B cell (primary cell): ENCODE results near the gene E2F7. TPM values are rescaled to one million over a fixed set of nuclear protein-coding genes. Genes with fewer than 3 reads are reported as not detected.

ENCODE experiments used
- ATAC-seq: fragments of 200-7000 bp; cut with Tn5 transposase; one replicate; pipeline ENCODE4 v1.10.0; 2021; ENCODE audit warnings: low read depth, mild to moderate bottlenecking, moderate number of reproducible peaks, moderate library complexity
- CTCF ChIA-PET: fragments of 350-600 bp; sonication (Branson Sonifier 250); formaldehyde crosslinking; loops from one replicate; lab custom pipeline; 2021; ENCODE audit warnings: antibody characterized with exemption, inconsistent platforms; lab: Charles Lee
- POLR2A ChIA-PET: fragments of 350-600 bp; sonication (Branson Sonifier 250); formaldehyde crosslinking; loops from one replicate; lab custom pipeline; 2021; ENCODE audit warnings: antibody characterized with exemption; lab: Charles Lee
- DNase-seq: peaks from one replicate; pipeline ENCODE4 v3.0.0; 2013
- H2AFZ ChIP-seq: 2 replicates; pipeline ENCODE4 v1.6.1; 2012; ENCODE audit warnings: mild to moderate bottlenecking, low read depth, low read length; ENCODE audit not compliant: insufficient read depth, poor library complexity, severe bottlenecking
- H3K27ac ChIP-seq, 2 donors: 1 replicate in 1 of 2; 2 replicates in 1 of 2; pipeline ENCODE4 v1.5.1; 2012 to 2013; ENCODE audit warnings: low read length in 2 of 2, mild to moderate bottlenecking in 2 of 2, moderate library complexity in 1 of 2
- H3K27me3 ChIP-seq, 4 experiments: fragments of 200-600 bp in 1 of 4; sonication (generic) in 1 of 4; replicated peaks in 1 of 4; 1 replicate in 2 of 4; 2 replicates in 2 of 4; pipeline versions ENCODE4 v1.6.1 to v1.7.0; 2013 to 2016; ENCODE audit warnings: low read length in 3 of 4, mild to moderate bottlenecking in 2 of 4, mixed read lengths in 1 of 4, moderate library complexity in 1 of 4; ENCODE audit not compliant: insufficient read depth in 4 of 4, control insufficient read depth in 3 of 4; ENCODE audit errors: control extremely low read depth in 1 of 4
- H3K36me3 ChIP-seq, 2 experiments: replicated peaks in 1 of 2; 1 replicate in 1 of 2; 2 replicates in 1 of 2; pipeline versions ENCODE4 v1.6.1 to v1.7.1; 2013; ENCODE audit warnings: low read length in 1 of 2; ENCODE audit not compliant: insufficient read depth in 2 of 2, control insufficient read depth in 1 of 2; ENCODE audit errors: control extremely low read depth in 1 of 2, extremely low read depth in 1 of 2
- H3K4me1 ChIP-seq, 2 donors: fragments of 200-600 bp in 1 of 2; sonication (generic) in 1 of 2; 1 replicate in 1 of 2; 2 replicates in 1 of 2; pipeline versions ENCODE4 v1.5.1 to v1.6.1; 2013 to 2017; ENCODE audit warnings: low read length in 2 of 2; ENCODE audit not compliant: control insufficient read depth in 2 of 2, insufficient read depth in 2 of 2
- H3K4me2 ChIP-seq: replicated peaks from 2 replicates; pipeline ENCODE3; 2012; ENCODE audit warnings: mild to moderate bottlenecking, low read depth, low read length; ENCODE audit not compliant: poor library complexity, severe bottlenecking
- H3K4me3 ChIP-seq, 5 experiments: fragments of 200-600 bp in 1 of 5; sonication (generic) in 1 of 5; 1 replicate in 3 of 5; 2 replicates in 2 of 5; pipeline versions ENCODE4 v1.5.1 to v1.7.0; 2011 to 2016; ENCODE audit warnings: low read length in 4 of 5, mild to moderate bottlenecking in 4 of 5, low read depth in 2 of 5, control low read depth in 1 of 5, moderate library complexity in 1 of 5; ENCODE audit not compliant: insufficient read depth in 1 of 5; ENCODE audit errors: control extremely low read depth in 1 of 5, extremely low read depth in 1 of 5
- H3K79me2 ChIP-seq: fragments of 200-600 bp; sonication (generic); one replicate; pipeline ENCODE4 v1.6.0; 2016; ENCODE audit warnings: low read length; ENCODE audit not compliant: control insufficient read depth, insufficient read depth
- H3K9ac ChIP-seq: fragments of 200-600 bp; sonication (generic); 2 replicates; pipeline ENCODE4 v1.6.1; 2017; ENCODE audit warnings: mild to moderate bottlenecking, low read length, moderate library complexity
- H3K9me3 ChIP-seq, 3 donors: one replicate each; pipeline versions ENCODE4 v1.6.1 to v1.7.1; 2013; ENCODE audit warnings: low read length in 2 of 3; ENCODE audit not compliant: control insufficient read depth in 2 of 3, insufficient read depth in 1 of 3; ENCODE audit errors: control extremely low read depth in 1 of 3
- H4K20me1 ChIP-seq: 2 replicates; pipeline ENCODE4 v1.6.0; 2012; ENCODE audit warnings: mild to moderate bottlenecking, low read length; ENCODE audit not compliant: insufficient read depth, control insufficient read depth, poor library complexity, severe bottlenecking
- H3K27ac Mint-ChIP-seq: one replicate; pipeline ENCODE4 v1.8.0; 2021; ENCODE audit warnings: mixed read lengths
- H3K27me3 Mint-ChIP-seq: one replicate; pipeline ENCODE4 v1.8.0; 2021; ENCODE audit warnings: mixed read lengths
- H3K4me1 Mint-ChIP-seq: one replicate; pipeline ENCODE4 v1.8.0; 2021; ENCODE audit warnings: mixed read lengths
- H3K4me3 Mint-ChIP-seq: one replicate; pipeline ENCODE4 v1.8.0; 2021; ENCODE audit warnings: mixed read lengths
- H3K9me3 Mint-ChIP-seq: one replicate; pipeline ENCODE4 v1.8.0; 2022; ENCODE audit warnings: mixed read lengths; ENCODE audit not compliant: insufficient read depth
- EZH2 ChIP-seq: IDR thresholded peaks from 2 replicates; pipeline ENCODE4 v1.6.1; 2012; ENCODE audit warnings: borderline replicate concordance, low read depth, mild to moderate bottlenecking, moderate library complexity, low read length; ENCODE audit not compliant: insufficient read depth, poor library complexity, severe bottlenecking
- WGBS: methylation state at CpG from one replicate; pipeline ENCODE4 v1.1.5; 2013; ENCODE audit warnings: missing lambda C conversion rate; ENCODE audit not compliant: insufficient coverage; 5-methylcytosine and 5-hydroxymethylcytosine counted together
- intact Hi-C: fragments of 100-400 bp; cut with micrococcal nuclease; formaldehyde crosslinking; loops from one replicate; pipeline ENCODE4 v1.10.0; 2022
- polyA plus RNA-seq: library from polyadenylated mRNA; depleted of rRNA; stranded (reverse); fragments of >200 nt; gene quantifications from 2 replicates; pipeline ENCODE4 v1.2.3, GENCODE V29; 2012
- total RNA-seq, 2 donors: library from RNA; stranded (reverse); fragments of 120-200 nt in 1 of 2; gene quantifications; 1 replicate in 1 of 2; 2 replicates in 1 of 2; pipeline versions ENCODE4 v1.2.3 to v1.2.4, GENCODE V29; 2013 to 2022
- TF ChIP-seq, protein P1 (sequence below): fragments of 200-600 bp; IDR thresholded peaks from one replicate; pipeline ENCODE4 v1.8.0; 2022; ENCODE audit warnings: antibody characterized with exemption, mild to moderate bottlenecking

The E2F7 gene
- total and polyA plus RNA-seq, 2 donors (not counting 1 experiment from before 2014, with no cell fraction given) = 0.15 to 0.42 TPM

- DNase-seq (no peak), ATAC-seq (no peak)
- H3K9me3 ChIP-seq = no peaks in the 10 kb centered on the region
- Mint-ChIP-seq H3K4me3 (no peak overlapping the region), H3K27me3 (peaks cover 6% of the 10 kb centered on the region), H3K4me1 (peaks cover 37% of the 10 kb centered on the region), H3K27ac (no peak overlapping the region), H3K9me3 (no peaks in the 10 kb centered on the region)
- no peak overlapping the region for H3K4me2 ChIP-seq
- H3K36me3 ChIP-seq = no peaks in the 10 kb centered on the region
- CTCF ChIA-PET = interaction anchor here (3.8 kb wide), 1 partner anchor 9 kb away, joined by 32 read pairs; no protein-coding TSS in a partner anchor
- POLR2A ChIA-PET = no interaction called here
- TF ChIP-seq EZH2 = no peak
- TF ChIP-seq, protein P1, sequence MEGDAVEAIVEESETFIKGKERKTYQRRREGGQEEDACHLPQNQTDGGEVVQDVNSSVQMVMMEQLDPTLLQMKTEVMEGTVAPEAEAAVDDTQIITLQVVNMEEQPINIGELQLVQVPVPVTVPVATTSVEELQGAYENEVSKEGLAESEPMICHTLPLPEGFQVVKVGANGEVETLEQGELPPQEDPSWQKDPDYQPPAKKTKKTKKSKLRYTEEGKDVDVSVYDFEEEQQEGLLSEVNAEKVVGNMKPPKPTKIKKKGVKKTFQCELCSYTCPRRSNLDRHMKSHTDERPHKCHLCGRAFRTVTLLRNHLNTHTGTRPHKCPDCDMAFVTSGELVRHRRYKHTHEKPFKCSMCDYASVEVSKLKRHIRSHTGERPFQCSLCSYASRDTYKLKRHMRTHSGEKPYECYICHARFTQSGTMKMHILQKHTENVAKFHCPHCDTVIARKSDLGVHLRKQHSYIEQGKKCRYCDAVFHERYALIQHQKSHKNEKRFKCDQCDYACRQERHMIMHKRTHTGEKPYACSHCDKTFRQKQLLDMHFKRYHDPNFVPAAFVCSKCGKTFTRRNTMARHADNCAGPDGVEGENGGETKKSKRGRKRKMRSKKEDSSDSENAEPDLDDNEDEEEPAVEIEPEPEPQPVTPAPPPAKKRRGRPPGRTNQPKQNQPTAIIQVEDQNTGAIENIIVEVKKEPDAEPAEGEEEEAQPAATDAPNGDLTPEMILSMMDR = no peak
- no peak overlapping the region for H2AFZ ChIP-seq
- H3K4me1 ChIP-seq = peaks cover 22 to 34% of the 10 kb centered on the region in 2 donors
- H3K4me3 ChIP-seq = no peak overlapping the region
- no peak overlapping the region for H3K9ac ChIP-seq
- peaks cover 0 to 9% (median 6%) of the 10 kb centered on the region in 4 experiments for H3K27me3 ChIP-seq
- no peaks in the 10 kb centered on the region for H3K79me2 ChIP-seq
- no peaks in the 10 kb centered on the region for H4K20me1 ChIP-seq
- 100% methylated on average over 3 of the region's 5 CpGs for WGBS
- H3K27ac ChIP-seq = no peak overlapping the region
- intact Hi-C loops = no loop called here
These were observed 6.6 kb downstream of the E2F7 start for GRCh38 chr12:77058740-77059139.

- Histone ChIP-seq H3K9ac (no peak overlapping the region), H3K4me3 (no peak overlapping the region), H3K27me3 (no peaks in the 10 kb centered on the region), H2AFZ (no peak overlapping the region), H3K9me3 (no peaks in the 10 kb centered on the region), H3K4me1 (peaks cover under 1 to 6% of the 10 kb centered on the region in 2 donors), H3K27ac (no peak overlapping the region), H3K36me3 (no peaks in the 10 kb centered on the region), H3K4me2 (no peak overlapping the region), H4K20me1 (no peaks in the 10 kb centered on the region), H3K79me2 (no peaks in the 10 kb centered on the region)
- Mint-ChIP-seq H3K27ac (no peak overlapping the region), H3K4me3 (no peak overlapping the region), H3K9me3 (no peaks in the 10 kb centered on the region), H3K27me3 (no peaks in the 10 kb centered on the region), H3K4me1 (peaks cover 6% of the 10 kb centered on the region)
- ChIA-PET POLR2A (no interaction called here), CTCF (interaction anchor here (1.0 kb wide), 1 partner anchor 10 kb away, joined by 4 read pairs; no protein-coding TSS in a partner anchor)
- WGBS = no CpG with 5 or more reads among the region's 4 CpGs
- DNase-seq = no peak
- TF ChIP-seq, protein P1 = no peak
- no peak for TF ChIP-seq EZH2
- intact Hi-C loops = no loop called here
- ATAC-seq = no peak
These were observed 10.5 kb downstream of the E2F7 start for GRCh38 chr12:77054851-77055250.
